ENCODE measurements around the gene ANK2. TPM values are rescaled to one million over a fixed set of nuclear protein-coding genes. Genes with fewer than 3 reads are reported as not detected.

The ANK2 gene
- polyA plus RNA-seq, 1 donor (not counting 4 experiments of a cell fraction or from before 2014, with no cell fraction given) = 0.22 TPM

- no peak overlapping the region for H3K4me2 ChIP-seq (ENCODE audit: control insufficient read depth, extremely low read depth, insufficient read depth, low read depth, low read length)
- no peaks in the 10 kb centered on the region for H3K27me3 ChIP-seq (ENCODE audit: control insufficient read depth, extremely low read depth, insufficient read depth, low read length)
- H3K36me3 ChIP-seq (ENCODE audit: control insufficient read depth in 2 of 2, extremely low read depth in 1 of 2, insufficient read depth in 2 of 2, low read length in 2 of 2) = no peaks in the 10 kb centered on the region
- no peak overlapping the region for H3K9ac ChIP-seq (ENCODE audit: control insufficient read depth, extremely low read depth, insufficient read depth, low read length)
- no peak overlapping the region for H2AFZ ChIP-seq (ENCODE audit: control insufficient read depth, low read length)
- DNase-seq (ENCODE audit: low read depth, low spot score) = no peak
- H3K9me3 ChIP-seq (ENCODE audit: control insufficient read depth, low read depth, low read length) = no peaks in the 10 kb centered on the region
- no peak for TF ChIP-seq EZH2 (IDR thresholded peaks at IDR 0.05; ENCODE audit: low read length)
- TF ChIP-seq CTCF (optimal IDR thresholded peaks at IDR 0.05 in 1 of 3, IDR thresholded peaks at IDR 0.05 in 1 of 3, conservative IDR thresholded peaks at IDR 0.05 in 1 of 3; ENCODE audit: extremely low read depth in 1 of 3, insufficient read depth in 2 of 3, low read length in 3 of 3) = no peak
- H3K9me1 ChIP-seq (ENCODE audit: control insufficient read depth, extremely low read depth, insufficient read depth, low read length) = no peaks in the 10 kb centered on the region
- no peaks in the 10 kb centered on the region for H4K20me1 ChIP-seq (ENCODE audit: control insufficient read depth, extremely low read depth, insufficient read depth, low read length)
- no peak overlapping the region for H3K4me3 ChIP-seq (ENCODE audit: control insufficient read depth in 2 of 3, extremely low read depth in 1 of 3, insufficient read depth in 2 of 3, low read depth in 1 of 3, low read length in 3 of 3)
- FAIRE-seq = no peak
- H3K4me1 ChIP-seq (ENCODE audit: control insufficient read depth, extremely low read depth, insufficient read depth, low read length) = no peaks in the 10 kb centered on the region
- no peak overlapping the region for H3K27ac ChIP-seq (ENCODE audit: control insufficient read depth, insufficient read depth, low read length)
- H3K79me2 ChIP-seq (ENCODE audit: control insufficient read depth, insufficient read depth, low read length) = no peaks in the 10 kb centered on the region
- dilution Hi-C loops (cut with MboI; ENCODE audit: extremely low pct_ligation_motif_present, low sequenced_read_pairs) = no loop called here
Observed at GRCh38 chr4:113144091-113144490, 94.6 kb downstream of the ANK2 start.

- Histone ChIP-seq H3K36me3 (ENCODE audit: control insufficient read depth in 2 of 2, extremely low read depth in 1 of 2, insufficient read depth in 2 of 2, low read length in 2 of 2) (no peaks in the 10 kb centered on the region), H4K20me1 (ENCODE audit: control insufficient read depth, extremely low read depth, insufficient read depth, low read length) (no peaks in the 10 kb centered on the region), H3K9ac (ENCODE audit: control insufficient read depth, extremely low read depth, insufficient read depth, low read length) (no peak overlapping the region), H3K27me3 (ENCODE audit: control insufficient read depth, extremely low read depth, insufficient read depth, low read length) (no peaks in the 10 kb centered on the region), H3K4me3 (ENCODE audit: control insufficient read depth in 2 of 3, extremely low read depth in 1 of 3, insufficient read depth in 2 of 3, low read depth in 1 of 3, low read length in 3 of 3) (no peak overlapping the region), H3K27ac (ENCODE audit: control insufficient read depth, insufficient read depth, low read length) (no peak overlapping the region), H3K9me1 (ENCODE audit: control insufficient read depth, extremely low read depth, insufficient read depth, low read length) (no peaks in the 10 kb centered on the region), H3K9me3 (ENCODE audit: control insufficient read depth, low read depth, low read length) (no peaks in the 10 kb centered on the region), H3K4me2 (ENCODE audit: control insufficient read depth, extremely low read depth, insufficient read depth, low read depth, low read length) (no peak overlapping the region), H2AFZ (ENCODE audit: control insufficient read depth, low read length) (no peak overlapping the region), H3K79me2 (ENCODE audit: control insufficient read depth, insufficient read depth, low read length) (no peaks in the 10 kb centered on the region), H3K4me1 (ENCODE audit: control insufficient read depth, extremely low read depth, insufficient read depth, low read length) (no peaks in the 10 kb centered on the region)
- dilution Hi-C loops (cut with MboI; ENCODE audit: extremely low pct_ligation_motif_present, low sequenced_read_pairs) = no loop called here
- no peak for FAIRE-seq
- no peak for DNase-seq (ENCODE audit: low read depth, low spot score)
- TF ChIP-seq CTCF (optimal IDR thresholded peaks at IDR 0.05 in 1 of 3, IDR thresholded peaks at IDR 0.05 in 1 of 3, conservative IDR thresholded peaks at IDR 0.05 in 1 of 3; ENCODE audit: extremely low read depth in 1 of 3, insufficient read depth in 2 of 3, low read length in 3 of 3) = no peak
- no peak for TF ChIP-seq EZH2 (IDR thresholded peaks at IDR 0.05; ENCODE audit: low read length)
Observed at GRCh38 chr4:113145147-113145518, 95.7 kb downstream of the ANK2 start.
